ENCODE data around the gene NATD1.
"Not testable (repeated sequence)": the region's sequence is repeated elsewhere in the genome, so short reads cannot be mapped to it uniquely, and the experiment has no call there.

NATD1 gene

GRCh38 chr17:21246698-21247097 lies 6.5 kb downstream of the NATD1 start:
- no peak for DNase-seq (ENCODE audit: low read depth)

DNA sequence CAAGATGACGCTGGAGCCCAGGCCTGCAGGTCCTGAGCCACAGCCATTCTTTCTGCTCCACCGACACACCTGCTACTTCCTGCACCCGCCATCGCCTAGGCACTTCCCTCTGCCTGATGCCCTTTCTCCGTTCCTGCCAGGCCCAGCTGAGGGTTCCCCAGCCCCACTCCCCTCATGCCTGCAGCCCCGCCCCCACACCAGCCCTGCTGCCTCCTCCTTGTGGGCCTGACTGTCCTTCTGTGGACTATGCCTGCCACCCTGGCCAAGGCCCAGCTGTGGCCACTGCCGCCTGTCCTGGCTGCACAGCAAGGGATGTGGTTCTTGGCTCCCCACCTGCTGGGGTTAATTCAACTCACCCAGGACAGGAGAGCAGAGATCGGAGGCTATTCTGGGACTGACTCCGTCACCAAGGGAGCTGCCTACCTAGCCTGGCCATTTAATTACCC lies 7.5 kb downstream of the NATD1 start:
- no peak for DNase-seq (ENCODE audit: low read depth)

- no peak for DNase-seq (ENCODE audit: low read depth)
Measured at GRCh38 chr17:21243516-21244303, 9.5 kb downstream of the NATD1 start.

- no peak for DNase-seq (ENCODE audit: low read depth)
Measured at GRCh38 chr17:21242780-21243515, 10.3 kb downstream of the NATD1 start.

DNA sequence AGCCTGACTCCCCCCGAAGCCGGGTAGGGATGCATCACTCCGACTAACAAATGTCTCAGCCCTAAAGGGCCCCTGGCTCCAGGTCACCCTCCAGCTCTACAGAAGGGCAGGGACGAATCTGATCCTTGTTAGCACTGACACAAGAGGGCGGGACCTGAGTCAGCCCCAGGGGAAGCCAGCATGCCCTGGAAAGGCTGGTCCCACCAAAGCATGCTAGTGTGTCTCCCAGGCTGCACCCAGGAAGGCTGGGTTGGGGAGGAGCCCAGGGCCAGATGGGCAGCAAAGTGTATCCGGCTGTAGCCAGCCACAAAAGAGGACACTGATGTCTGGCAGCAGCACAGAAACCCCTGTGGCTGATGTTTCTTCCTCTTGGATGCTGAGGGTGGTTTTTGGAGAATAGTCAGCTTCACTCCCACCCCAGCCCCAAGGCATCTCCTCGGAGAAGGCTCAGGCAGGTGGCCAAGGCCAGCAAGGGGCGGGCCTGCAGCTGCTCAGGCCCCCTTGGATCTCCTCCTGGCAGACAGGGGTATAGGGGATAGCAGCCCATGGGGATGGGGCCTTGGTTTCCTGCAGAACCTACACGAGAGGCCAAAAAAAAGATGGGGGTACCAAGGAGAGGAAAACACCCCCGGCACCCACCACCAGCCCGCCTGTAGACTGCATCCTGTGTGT lies 11.0 kb downstream of the NATD1 start:
- no peak for DNase-seq (ENCODE audit: low read depth)

DNA sequence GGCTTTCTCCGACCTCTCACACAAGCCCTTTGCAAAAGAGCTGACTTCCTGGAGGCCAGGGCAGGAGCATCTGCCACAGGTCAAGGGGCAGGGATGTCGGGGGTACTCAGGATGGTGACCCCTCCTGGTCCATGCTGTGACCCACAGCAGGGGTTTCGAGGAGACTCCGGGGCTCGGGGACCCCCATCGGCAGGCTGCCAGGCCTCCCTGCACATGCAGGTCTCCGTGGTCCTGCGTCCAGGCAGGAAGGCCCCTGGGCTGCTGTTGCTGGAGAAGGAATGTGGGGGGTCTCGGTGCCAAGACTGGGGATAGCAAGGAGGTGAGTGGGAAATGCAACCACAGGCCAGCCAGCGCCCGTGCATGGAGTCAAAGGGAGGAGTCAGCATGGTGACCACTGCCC lies 11.6 kb downstream of the NATD1 start:
- no peak for DNase-seq (ENCODE audit: low read depth)

GRCh38 chr17:21240369-21241055 lies 12.7 kb downstream of the NATD1 start:
- no peak for DNase-seq (ENCODE audit: low read depth)

DNA sequence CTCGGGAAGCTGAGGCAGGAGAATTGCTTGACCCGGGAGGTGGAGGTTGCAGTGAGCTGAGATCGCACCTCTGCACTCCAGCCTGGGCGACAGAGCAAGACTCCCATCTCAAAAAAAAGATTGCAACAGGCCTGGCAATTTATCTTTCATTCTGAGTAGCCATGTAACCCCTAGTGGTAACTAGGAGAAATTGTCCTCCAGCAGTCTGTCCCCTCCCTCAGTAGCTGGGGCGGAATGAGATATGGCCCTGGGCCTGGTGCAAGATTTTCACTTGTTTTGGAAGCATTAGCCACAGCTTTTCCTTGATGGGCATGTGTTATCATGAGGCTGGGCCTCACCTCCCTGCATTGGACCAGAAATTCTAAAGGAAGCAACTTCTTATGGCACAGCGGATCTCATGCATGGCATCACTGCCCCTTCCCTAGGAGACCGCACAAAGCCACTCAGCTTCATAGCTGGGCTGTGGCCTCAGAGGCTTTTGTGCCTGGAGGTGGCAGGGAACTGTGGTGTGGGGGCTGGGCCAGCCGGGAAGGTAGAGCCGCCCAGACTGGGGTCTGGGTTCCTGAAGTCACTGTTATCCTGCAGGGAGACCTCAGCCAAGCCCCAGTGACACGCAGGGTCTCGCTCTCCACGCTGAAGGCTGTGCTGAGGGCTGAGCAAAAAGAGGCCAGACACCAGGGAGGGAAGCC lies 13.4 kb downstream of the NATD1 start:
- no peak for DNase-seq (ENCODE audit: low read depth)

- DNase-seq (ENCODE audit: low read depth) = no peak
Measured at GRCh38 chr17:21235921-21236320, 17.3 kb downstream of the NATD1 start.

- no peak for DNase-seq (ENCODE audit: low read depth)
Measured at GRCh38 chr17:21233581-21234347, 19.4 kb downstream of the NATD1 start.

- no peak for DNase-seq (ENCODE audit: low read depth)
Measured at GRCh38 chr17:21232033-21232749, 21.0 kb downstream of the NATD1 start.

DNA sequence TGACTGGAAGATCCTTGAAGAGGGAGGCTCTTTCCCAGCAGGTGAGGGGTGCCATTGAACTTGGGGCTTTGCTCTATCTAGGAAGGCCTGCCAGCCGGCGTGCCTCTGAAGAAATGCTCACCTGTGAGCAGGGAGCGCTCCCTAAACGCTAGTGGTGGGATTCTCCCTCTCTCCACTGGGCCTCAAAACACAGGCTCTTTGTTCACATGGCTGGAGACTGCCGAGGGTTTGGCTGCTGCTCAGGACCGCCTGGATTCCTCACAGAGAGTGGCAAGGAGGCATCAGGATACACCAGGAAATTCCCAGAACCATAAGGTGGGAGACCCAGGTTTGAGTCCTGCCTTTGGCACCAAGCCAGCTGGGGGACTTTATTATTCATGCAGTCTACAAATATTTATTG lies 21.7 kb downstream of the NATD1 start:
- no peak for DNase-seq (ENCODE audit: low read depth)

GRCh38 chr17:21228845-21229244 lies 24.4 kb downstream of the NATD1 start:
- no peak for DNase-seq (ENCODE audit: low read depth)

- no peak for DNase-seq (ENCODE audit: low read depth)
Measured at GRCh38 chr17:21228111-21228510, 25.1 kb downstream of the NATD1 start.

DNA sequence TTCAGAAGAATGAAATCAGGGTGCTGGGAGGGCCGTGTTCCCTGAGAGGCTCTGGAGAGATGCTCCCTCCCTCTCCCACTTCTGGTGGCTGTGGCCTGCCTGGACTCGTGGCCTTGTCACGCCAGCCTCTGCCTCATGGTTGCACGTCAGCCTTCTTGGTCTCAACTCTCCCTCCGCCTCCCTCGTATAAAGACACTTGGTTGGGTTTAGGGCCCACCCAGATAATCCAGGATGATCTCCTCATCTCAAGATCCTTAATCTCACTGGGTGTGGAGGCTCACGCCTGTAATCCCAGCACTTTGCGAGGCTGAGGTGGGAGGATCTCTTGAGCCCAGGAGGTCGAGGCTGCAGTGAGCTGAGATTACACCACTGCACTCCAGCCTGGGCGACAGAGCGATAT lies 25.9 kb downstream of the NATD1 start:
- not testable (repeated sequence) for DNase-seq (ENCODE audit: low read depth)

GRCh38 chr17:21223086-21223485 lies 30.1 kb downstream of the NATD1 start:
- DNase-seq (ENCODE audit: low read depth) = no peak

- DNase-seq (ENCODE audit: low read depth) = no peak
Measured at GRCh38 chr17:21218831-21219380, 34.3 kb downstream of the NATD1 start.

GRCh38 chr17:21218101-21218500 lies 35.1 kb downstream of the NATD1 start:
- no peak for DNase-seq (ENCODE audit: low read depth)

GRCh38 chr17:21217346-21217745 lies 35.9 kb downstream of the NATD1 start:
- no peak for DNase-seq (ENCODE audit: low read depth)

GRCh38 chr17:21215935-21216334 lies 37.3 kb downstream of the NATD1 start:
- DNase-seq (ENCODE audit: low read depth) = no peak
